Natural killer cell treated with Interleukin-12 subunit alpha and Interleukin-12 subunit beta and Interleukin-15 and Interleukin-18, amount 100 ng/mL, for 72 hours (primary cell): ENCODE results near the gene EIF5A2. TPM values are rescaled to one million over a fixed set of nuclear protein-coding genes. Genes with fewer than 3 reads are reported as not detected.
"Not testable (repeated sequence)": the region's sequence is repeated elsewhere in the genome, so short reads cannot be mapped to it uniquely, and the experiment has no call there.

ENCODE experiments used
- ATAC-seq, 2 donors: fragments of 150-1000 bp; cut with Tn5 transposase in 1 of 2; sonication (Bioruptor Pico), chemical (Tn5 transposase) in 1 of 2; 2 replicates each; pipeline ENCODE4 v1.10.0; 2021
- DNase-seq: peaks from one replicate; pipeline ENCODE4 v3.0.0; 2022; ENCODE audit warnings: low spot score
- H3K27ac Mint-ChIP-seq, 2 donors: 1 replicate in 1 of 2; 2 replicates in 1 of 2; pipeline ENCODE4 v1.8.0; 2022; ENCODE audit warnings: mixed read lengths in 2 of 2, mild to moderate bottlenecking in 1 of 2, moderate library complexity in 1 of 2
- H3K27me3 Mint-ChIP-seq, 2 donors: 1 replicate in 1 of 2; 2 replicates in 1 of 2; pipeline ENCODE4 v1.8.0; 2022; ENCODE audit warnings: mixed read lengths in 2 of 2
- H3K36me3 Mint-ChIP-seq: one replicate; pipeline ENCODE4 v1.8.0; 2022; ENCODE audit warnings: mixed read lengths
- H3K4me1 Mint-ChIP-seq, 2 donors: 1 replicate in 1 of 2; 2 replicates in 1 of 2; pipeline ENCODE4 v1.8.0; 2022; ENCODE audit warnings: low read depth in 2 of 2, mixed read lengths in 2 of 2, mild to moderate bottlenecking in 1 of 2
- H3K4me3 Mint-ChIP-seq: one replicate; pipeline ENCODE4 v1.8.0; 2022; ENCODE audit warnings: mixed read lengths
- H3K9me3 Mint-ChIP-seq: 2 replicates; pipeline ENCODE4 v1.8.0; 2022; ENCODE audit warnings: mixed read lengths
- total RNA-seq, 2 donors: library from RNA; stranded (reverse); gene quantifications; one replicate each; pipeline ENCODE4 v1.2.3, GENCODE V29; 2022

EIF5A2 gene
- total RNA-seq, 2 donors from 2014 or later = 5.7 to 8.7 TPM

- H3K4me3 Mint-ChIP-seq = no peak overlapping the region
- no peak for DNase-seq
- no peak overlapping the region for H3K27ac Mint-ChIP-seq
- peaks cover 0 to 5% of the 10 kb centered on the region in 2 donors for H3K27me3 Mint-ChIP-seq
- peaks cover 3% of the 10 kb centered on the region for H3K9me3 Mint-ChIP-seq
- peaks cover 17 to 21% of the 10 kb centered on the region in 2 donors for H3K4me1 Mint-ChIP-seq
- no peak for ATAC-seq
- H3K36me3 Mint-ChIP-seq = no peaks in the 10 kb centered on the region
These were observed 2.1 kb upstream of the EIF5A2 start for GRCh38 chr3:170910542-170910941.

- H3K27ac Mint-ChIP-seq = peak overlapping the region; percentile 79 to 81
- no peak for DNase-seq
These were observed 879 bp upstream of the EIF5A2 start for GRCh38 chr3:170909129-170909903.

GRCh38 chr3:170907637-170908234, 701 bp downstream of the EIF5A2 start:
- peaks cover 0 to 3% of the 10 kb centered on the region in 2 donors for H3K27me3 Mint-ChIP-seq
- peak overlapping the region; percentile 93 for H3K4me3 Mint-ChIP-seq
- DNase-seq (no peak), ATAC-seq (no peak)
- H3K4me1 Mint-ChIP-seq = peaks cover 17 to 22% of the 10 kb centered on the region in 2 donors
- peaks cover 3% of the 10 kb centered on the region for H3K9me3 Mint-ChIP-seq
- peaks cover 4% of the 10 kb centered on the region for H3K36me3 Mint-ChIP-seq
- peak overlapping the region in 1 of 2 donors; percentile 79 for H3K27ac Mint-ChIP-seq

More at GRCh38 chr3:170909129-170909903, 879 bp upstream of the EIF5A2 start:
- H3K9me3 Mint-ChIP-seq = peaks cover 3% of the 10 kb centered on the region
- H3K27me3 Mint-ChIP-seq = peaks cover 0 to 3% of the 10 kb centered on the region in 2 donors
- peak overlapping the region; percentile 47 for H3K4me3 Mint-ChIP-seq
- H3K4me1 Mint-ChIP-seq = peaks cover 17 to 22% of the 10 kb centered on the region in 2 donors
- ATAC-seq = no peak
- H3K36me3 Mint-ChIP-seq = no peaks in the 10 kb centered on the region

GRCh38 chr3:170905862-170906261, 2.6 kb downstream of the EIF5A2 start:
- DNase-seq = no peak
- no peak overlapping the region for H3K27ac Mint-ChIP-seq

GRCh38 chr3:170903123-170903522, 5.3 kb downstream of the EIF5A2 start:
- ATAC-seq (no peak), DNase-seq (no peak)
- Mint-ChIP-seq H3K9me3 (no peaks in the 10 kb centered on the region), H3K4me3 (no peak overlapping the region), H3K27ac (no peak overlapping the region), H3K4me1 (peaks cover 9 to 17% of the 10 kb centered on the region in 2 donors), H3K27me3 (no peaks in the 10 kb centered on the region), H3K36me3 (peaks cover 4% of the 10 kb centered on the region)

More at GRCh38 chr3:170905862-170906261, 2.6 kb downstream of the EIF5A2 start:
- Mint-ChIP-seq H3K36me3 (peaks cover 4% of the 10 kb centered on the region), H3K27me3 (no peaks in the 10 kb centered on the region), H3K9me3 (no peaks in the 10 kb centered on the region), H3K4me1 (peaks cover 19 to 22% of the 10 kb centered on the region in 2 donors), H3K4me3 (peak overlapping the region; percentile 40)
- ATAC-seq = no peak

GRCh38 chr3:170899455-170899854, 9.0 kb downstream of the EIF5A2 start:
- H3K9me3 Mint-ChIP-seq = no peaks in the 10 kb centered on the region
- H3K36me3 Mint-ChIP-seq = peaks cover 11% of the 10 kb centered on the region
- H3K4me3 Mint-ChIP-seq = no peak overlapping the region
- ATAC-seq (no peak), DNase-seq (no peak)
- peaks cover 0 to 2% of the 10 kb centered on the region in 2 donors for H3K4me1 Mint-ChIP-seq
- H3K27ac Mint-ChIP-seq = no peak overlapping the region
- no peaks in the 10 kb centered on the region for H3K27me3 Mint-ChIP-seq

- ATAC-seq = no peak
- peaks cover 9% of the 10 kb centered on the region for H3K36me3 Mint-ChIP-seq
- no peaks in the 10 kb centered on the region for H3K27me3 Mint-ChIP-seq
- no peak for DNase-seq
- H3K4me1 Mint-ChIP-seq = peaks cover 0 to 2% of the 10 kb centered on the region in 2 donors
- no peak overlapping the region for H3K27ac Mint-ChIP-seq
- no peak overlapping the region for H3K4me3 Mint-ChIP-seq
- no peaks in the 10 kb centered on the region for H3K9me3 Mint-ChIP-seq
These were observed 10.5 kb downstream of the EIF5A2 start for GRCh38 chr3:170897978-170898377.

- ATAC-seq, H3K4me1 Mint-ChIP-seq, H3K36me3 Mint-ChIP-seq, H3K27ac Mint-ChIP-seq, DNase-seq, H3K27me3 Mint-ChIP-seq, H3K9me3 Mint-ChIP-seq, H3K4me3 Mint-ChIP-seq: not testable (repeated sequence)
These were observed 11.2 kb downstream of the EIF5A2 start for GRCh38 chr3:170897199-170897598.

- no peak for DNase-seq
- H3K4me1 Mint-ChIP-seq = peaks cover 0 to 1% of the 10 kb centered on the region in 2 donors
- no peak for ATAC-seq
- no peaks in the 10 kb centered on the region for H3K9me3 Mint-ChIP-seq
- H3K36me3 Mint-ChIP-seq = peaks cover 7% of the 10 kb centered on the region
- no peaks in the 10 kb centered on the region for H3K27me3 Mint-ChIP-seq
- no peak overlapping the region for H3K4me3 Mint-ChIP-seq
- H3K27ac Mint-ChIP-seq = no peak overlapping the region
These were observed 11.7 kb downstream of the EIF5A2 start for GRCh38 chr3:170896781-170897180.

GRCh38 chr3:170896333-170896732, 12.1 kb downstream of the EIF5A2 start:
- not testable (repeated sequence) for H3K4me3 Mint-ChIP-seq, ATAC-seq, H3K9me3 Mint-ChIP-seq, H3K36me3 Mint-ChIP-seq, H3K27ac Mint-ChIP-seq, H3K27me3 Mint-ChIP-seq, H3K4me1 Mint-ChIP-seq, DNase-seq

- Mint-ChIP-seq H3K36me3 (peaks cover 12% of the 10 kb centered on the region), H3K27me3 (no peaks in the 10 kb centered on the region), H3K27ac (no peak overlapping the region), H3K9me3 (no peaks in the 10 kb centered on the region), H3K4me1 (no peaks in the 10 kb centered on the region), H3K4me3 (no peak overlapping the region)
- no peak for ATAC-seq
- no peak for DNase-seq
These were observed 14.5 kb downstream of the EIF5A2 start for GRCh38 chr3:170893895-170894294.

GRCh38 chr3:170889630-170890029, 18.8 kb downstream of the EIF5A2 start:
- H3K27ac Mint-ChIP-seq = no peak overlapping the region
- no peaks in the 10 kb centered on the region for H3K9me3 Mint-ChIP-seq
- ATAC-seq (no peak), DNase-seq (no peak)
- H3K36me3 Mint-ChIP-seq = peaks cover 5% of the 10 kb centered on the region
- no peak overlapping the region for H3K4me3 Mint-ChIP-seq
- H3K4me1 Mint-ChIP-seq = no peaks in the 10 kb centered on the region
- H3K27me3 Mint-ChIP-seq = peaks cover under 1 to 2% of the 10 kb centered on the region in 2 donors

GRCh38 chr3:170889132-170889531, 19.3 kb downstream of the EIF5A2 start:
- H3K27ac Mint-ChIP-seq = no peak overlapping the region
- DNase-seq = no peak
- peaks cover 3 to 7% of the 10 kb centered on the region in 2 donors for H3K27me3 Mint-ChIP-seq
- no peak overlapping the region for H3K4me3 Mint-ChIP-seq
- no peak for ATAC-seq
- no peaks in the 10 kb centered on the region for H3K9me3 Mint-ChIP-seq
- H3K36me3 Mint-ChIP-seq = peaks cover 5% of the 10 kb centered on the region
- H3K4me1 Mint-ChIP-seq = no peaks in the 10 kb centered on the region
